Subcutaneous preadipocyte (primary cell): Measurements from ENCODE around the gene HEXA. TPM values are rescaled to one million over a fixed set of nuclear protein-coding genes. Genes with fewer than 3 reads are reported as not detected.

ENCODE experiments used
- total RNA-seq: library from RNA; depleted of rRNA; stranded (reverse); fragments of >200 nt; gene quantifications from 2 replicates; pipeline ENCODE4 v1.2.3, GENCODE V29; 2012

Gene HEXA
- 39.7 and 56.2 TPM in 2 replicates for total RNA-seq

GRCh38 chr15:72375846-72376581, at the start of gene HEXA:
Gene HEXA (minus strand): TSS chr15:72376014. CDS start chr15:72375972, 42 bp downstream.

GRCh38 chr15:72397796-72398588, 22.2 kb upstream of the HEXA start, which contains the start of gene TMEM202:
Gene TMEM202 (plus strand): TSS chr15:72398305. CDS start chr15:72398327, 22 bp downstream.

GRCh38 chr15:72319985-72320671, 55.7 kb downstream of the HEXA start, which contains the start of gene CELF6:
Gene CELF6 (minus strand): TSS chr15:72320157. CDS start chr15:72319874, 283 bp downstream.

Other genes starting within 250 kb of the HEXA start
- gene GRAMD2A, start 178.2 kb downstream of the HEXA start, total RNA-seq = under 0.01 TPM in 1 of 2 replicates, not detected in the other
- 1,595 and 1,647 TPM in 2 replicates for gene PKM, start 144.8 kb downstream of the HEXA start, total RNA-seq
- gene PARP6, start 103.5 kb downstream of the HEXA start, total RNA-seq = 19.8 and 21.5 TPM in 2 replicates
- gene CELF6, start 55.9 kb downstream of the HEXA start, total RNA-seq = not detected in 2 replicates
- not detected in 2 replicates for gene TMEM202, start 22.3 kb upstream of the HEXA start, total RNA-seq
- 22.0 and 24.0 TPM in 2 replicates for gene ARIH1, start 98.3 kb upstream of the HEXA start, total RNA-seq